GM21381 (cell line): ENCODE data around the gene ETFB.

Experiments
- ATAC-seq: cut with Tn5 transposase; IDR thresholded peaks from one replicate; pipeline ENCODE4 v1.9.1; 2021; ENCODE audit warnings: mild to moderate bottlenecking, moderate library complexity; ENCODE audit not compliant: unreplicated experiment

ETFB gene

GRCh38 chr19:51354103-51354741, 12.0 kb downstream of the ETFB start:
- no peak for ATAC-seq

DNA sequence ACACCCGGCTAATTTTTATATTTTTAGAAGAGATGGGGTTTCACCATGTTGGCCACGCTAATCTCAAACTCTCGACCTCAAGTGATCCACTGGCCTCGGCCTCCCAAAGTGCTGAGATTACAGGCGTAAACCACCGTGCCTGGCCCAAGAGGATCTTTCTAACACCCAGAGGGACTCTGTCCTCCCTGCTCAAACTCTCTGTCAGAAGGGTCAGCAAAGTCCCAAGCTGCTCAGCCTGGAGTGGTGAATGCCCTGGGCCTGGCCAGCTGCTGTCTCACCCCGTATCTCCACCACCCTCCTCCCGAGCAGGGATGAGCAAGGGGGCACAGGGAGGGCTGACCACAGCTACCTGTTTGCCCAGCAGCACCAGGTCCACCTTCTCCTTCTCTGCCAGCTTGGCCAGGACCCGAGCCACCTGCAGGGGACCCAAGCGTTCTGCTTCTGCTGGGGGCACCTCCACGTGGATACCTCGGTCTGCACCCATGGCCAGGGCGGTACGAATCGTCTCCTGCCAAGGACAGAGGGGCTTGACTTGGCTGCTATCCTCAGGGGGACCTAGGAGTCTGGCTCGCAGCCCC, 13.3 kb downstream of the ETFB start:
- ATAC-seq, result no peak

DNA sequence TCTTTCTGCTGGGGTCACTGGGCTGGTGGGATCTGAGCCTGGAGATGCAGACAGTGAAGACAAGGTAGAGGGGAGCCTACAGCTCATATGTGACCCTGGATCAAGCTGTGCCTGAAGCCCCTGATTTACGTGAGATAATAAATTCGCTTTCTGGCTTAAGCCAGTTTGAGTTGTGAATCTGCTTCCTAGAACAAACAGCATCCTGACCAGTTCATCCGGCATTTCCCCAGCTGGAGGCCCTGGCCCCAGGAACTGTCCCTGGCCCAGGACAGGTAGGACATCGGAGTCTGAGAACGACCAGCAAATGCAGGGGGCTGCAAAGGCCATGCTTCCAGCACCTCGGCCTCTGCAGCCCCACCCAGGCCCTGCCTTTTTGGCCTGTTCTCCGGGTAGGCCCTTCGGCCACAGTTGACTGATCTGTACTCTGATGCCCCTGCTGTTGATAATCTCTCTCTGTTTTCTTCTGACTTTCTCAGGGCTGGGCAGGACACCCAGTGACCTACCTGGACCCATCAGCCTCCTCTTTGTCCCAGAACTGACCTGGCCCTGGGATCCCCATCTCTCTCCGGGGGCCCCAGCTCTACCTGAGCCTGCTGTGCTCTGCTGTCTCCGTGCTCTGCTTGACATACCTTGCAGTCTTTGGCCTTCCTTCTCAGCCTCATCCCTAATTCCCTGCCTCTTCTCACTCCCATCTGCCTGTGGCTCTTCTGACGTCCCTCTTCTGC, 14.8 kb downstream of the ETFB start:
- ATAC-seq, result no peak

GRCh38 chr19:51347209-51347928, 18.8 kb downstream of the ETFB start:
- ATAC-seq, result no peak

DNA sequence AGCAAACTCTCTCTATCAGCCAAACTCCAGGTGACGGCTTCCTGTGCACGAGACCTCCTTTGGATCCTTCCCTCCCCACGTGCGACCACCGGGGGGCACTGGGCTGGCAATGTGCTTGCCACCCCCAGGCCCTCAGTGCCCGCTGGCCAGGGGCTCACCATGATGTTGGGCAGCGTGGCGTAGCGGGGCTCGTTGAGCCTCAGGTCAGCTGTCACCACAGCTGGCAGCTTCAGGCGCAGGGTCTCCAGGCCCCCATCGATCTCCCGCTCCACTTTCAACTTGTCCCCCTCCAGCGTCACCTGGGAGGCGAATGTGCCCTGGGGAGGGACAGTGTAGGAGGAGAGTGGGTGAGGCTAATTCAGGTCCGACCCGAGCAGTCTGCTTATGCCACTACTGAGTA, 19.4 kb downstream of the ETFB start:
- ATAC-seq, result no peak

DNA sequence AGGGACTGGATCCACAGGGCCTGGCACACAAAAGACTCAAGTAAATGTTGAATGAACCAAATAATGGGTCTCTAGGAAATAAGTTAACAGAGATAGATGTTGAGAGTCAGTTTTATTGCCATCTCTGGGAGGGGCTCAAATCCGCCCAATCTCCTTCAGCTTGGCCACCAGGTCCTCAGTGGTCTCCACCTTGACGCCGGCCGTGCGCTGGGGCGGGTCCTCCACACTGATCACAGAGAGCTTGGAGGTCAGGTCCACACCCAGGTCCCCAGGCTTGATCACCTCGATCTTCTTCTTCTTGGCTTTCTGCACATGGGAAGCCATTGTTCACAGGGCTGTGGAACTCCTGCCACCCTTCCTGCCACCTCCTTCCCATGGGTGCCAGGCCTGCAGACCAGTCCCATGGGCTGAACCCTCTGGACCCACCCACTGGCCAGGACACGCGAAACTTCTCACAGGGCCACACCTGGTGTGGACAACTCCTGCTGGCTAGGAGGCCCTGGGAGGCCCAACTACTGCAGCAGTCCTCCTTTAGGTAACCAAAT, 21.0 kb downstream of the ETFB start:
- ATAC-seq, result no peak

- no peak for ATAC-seq
These were observed 23.3 kb downstream of the ETFB start for GRCh38 chr19:51342631-51343569.

GRCh38 chr19:51341976-51342580, 24.1 kb downstream of the ETFB start, which contains the start of gene VSIG10L:
TSS of gene VSIG10L (minus strand) at chr19:51342139. CDS start at chr19:51342124, 15 bp downstream.
- ATAC-seq, result no peak

DNA sequence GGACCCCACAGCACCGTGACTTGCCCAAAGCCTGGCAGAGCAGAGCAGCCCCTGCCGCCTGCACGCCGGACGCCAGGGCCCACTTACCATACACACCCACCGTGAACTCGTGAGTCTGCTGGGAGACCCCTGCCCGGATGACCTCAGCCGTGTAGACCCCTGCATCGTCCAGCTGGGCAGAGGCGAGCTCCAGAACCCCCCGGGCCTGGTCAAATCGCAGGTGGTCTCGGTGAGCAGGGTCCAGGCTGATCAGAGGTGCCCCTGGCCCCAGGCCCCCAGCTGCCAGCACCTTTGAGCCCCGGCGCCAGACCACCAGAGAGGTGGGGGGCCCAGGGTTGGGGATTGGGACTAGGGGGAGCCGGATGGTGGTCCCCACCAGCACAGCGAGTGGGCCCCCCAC, 25.1 kb downstream of the ETFB start:
- ATAC-seq, result no peak

- peak; percentile 43 for ATAC-seq
These were observed 26.2 kb downstream of the ETFB start for GRCh38 chr19:51339687-51340656.

DNA sequence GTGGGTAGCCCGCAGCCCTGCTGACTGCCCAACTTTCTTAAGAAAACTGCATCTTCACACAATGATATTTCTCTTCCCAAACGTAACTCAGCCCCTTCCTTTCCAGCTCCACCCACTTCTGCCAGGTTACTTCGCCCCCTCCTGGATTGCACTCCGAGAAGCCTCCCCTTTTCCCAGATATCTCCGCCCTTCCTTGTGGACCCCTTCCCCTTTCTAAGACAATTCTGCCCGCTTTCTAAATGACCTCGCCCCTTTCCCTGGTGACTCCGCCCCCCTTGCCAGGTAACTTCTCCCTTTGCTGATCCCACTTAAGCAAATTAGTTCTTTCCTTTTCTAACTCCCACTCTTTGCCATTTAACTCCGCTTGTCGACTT, 26.9 kb downstream of the ETFB start:
- no peak for ATAC-seq

DNA sequence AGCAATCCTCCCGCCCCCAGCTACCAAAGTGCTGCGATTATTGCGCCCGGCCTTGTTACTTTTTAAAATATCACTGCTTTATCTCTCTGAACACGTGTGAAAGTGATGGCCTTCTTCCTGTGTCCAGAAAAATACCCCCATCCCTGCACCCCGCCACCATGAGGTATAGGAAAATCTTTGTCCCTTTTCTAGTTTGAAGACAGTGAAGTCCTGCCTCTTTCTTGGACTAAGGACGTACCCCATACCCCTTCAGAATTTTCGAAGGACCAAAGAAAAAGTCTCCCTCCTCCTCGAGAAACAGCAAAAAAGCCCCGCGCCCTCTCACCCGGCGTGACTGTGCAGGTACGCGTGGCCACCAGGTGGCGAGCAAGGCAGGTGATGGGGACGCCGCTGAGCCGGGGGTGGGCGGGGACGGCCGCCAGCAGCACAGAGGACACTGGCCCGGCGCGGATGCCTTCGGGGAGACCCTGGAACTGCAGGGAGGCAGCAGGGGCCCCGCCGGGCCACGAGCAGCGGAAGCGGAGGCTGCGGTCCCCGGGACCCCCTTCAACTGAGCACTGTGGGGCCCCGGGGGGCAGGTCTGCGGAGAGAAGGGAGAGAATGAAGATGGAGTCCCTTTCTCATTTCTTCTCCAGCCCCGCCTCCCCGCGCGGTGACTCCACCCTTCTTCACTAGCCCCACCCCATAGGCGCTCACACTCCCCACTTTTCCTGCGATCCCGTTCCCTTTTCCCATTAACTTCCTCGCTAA, 27.4 kb downstream of the ETFB start:
- peak; percentile 54 for ATAC-seq

DNA sequence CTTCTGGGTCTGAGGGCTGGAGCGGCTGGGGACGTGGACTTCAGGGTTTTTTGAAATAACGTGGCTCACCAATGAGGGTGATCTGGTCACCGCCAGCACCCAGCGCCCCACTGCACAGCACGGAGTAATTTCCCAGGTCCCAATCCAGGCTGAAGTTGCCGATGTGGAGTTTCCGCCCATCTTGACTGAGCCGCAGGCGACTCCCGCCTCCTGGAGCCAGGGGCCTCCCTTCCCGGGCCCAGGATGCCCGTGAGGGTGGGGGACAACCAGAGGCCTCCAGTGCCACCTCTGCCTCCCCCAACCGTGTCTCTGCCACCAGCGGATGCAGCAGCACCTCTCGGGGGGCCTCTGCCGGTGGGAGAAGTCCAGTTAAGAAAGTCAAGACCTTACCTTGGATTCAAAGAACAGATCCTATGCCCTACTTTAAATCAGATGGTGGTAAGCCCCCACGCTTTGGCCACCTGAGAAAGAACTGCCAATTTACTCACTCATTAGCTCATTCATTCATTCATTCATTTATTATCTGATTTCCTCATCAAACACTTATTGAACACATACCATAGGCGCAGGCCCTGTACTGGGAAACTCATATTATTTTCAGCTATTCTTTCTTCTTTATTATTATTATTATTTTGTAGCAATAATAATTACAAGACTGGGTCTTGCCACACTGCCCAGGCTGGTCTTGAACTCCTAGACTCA, 28.2 kb downstream of the ETFB start:
- no peak for ATAC-seq

GRCh38 chr19:51337141-51337860, 28.9 kb downstream of the ETFB start:
- ATAC-seq, result no peak

- no peak for ATAC-seq
These were observed 32.2 kb downstream of the ETFB start for GRCh38 chr19:51333836-51334460.

DNA sequence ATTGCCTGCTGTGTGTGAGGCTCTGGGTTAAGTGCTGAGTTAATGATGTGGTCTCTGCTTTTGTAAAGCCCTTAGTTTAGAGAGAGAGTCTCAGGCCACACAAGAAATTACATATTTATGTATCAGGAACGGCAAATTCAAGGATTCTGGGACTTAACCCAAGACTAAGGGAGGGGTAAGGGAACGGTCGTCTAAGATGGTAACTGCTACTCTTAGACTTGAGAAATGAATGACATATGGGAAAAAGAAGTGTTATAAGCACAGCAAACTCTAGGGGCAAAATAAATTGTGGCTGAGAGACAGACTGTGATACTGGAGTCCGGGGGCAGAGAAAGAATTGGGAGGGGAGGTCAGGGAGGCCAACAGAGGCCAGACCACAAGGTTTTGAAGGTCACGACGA, 34.5 kb downstream of the ETFB start:
- ATAC-seq, result no peak
